Posterior cingulate gyrus (tissue), 11 donors: Measurements from ENCODE around the gene TBX20.
A peak's percentile ranks its signal among the peaks of the same experiment; 100 is the strongest.
"Not testable (repeated sequence)": the region's sequence is repeated elsewhere in the genome, so short reads cannot be mapped to it uniquely, and the experiment has no call there.

Experiments
- DNase-seq, 10 donors: peaks; one replicate each; pipeline versions ENCODE4 v3.0.0 to v3.0.0-alpha.2; 2020 to 2021; ENCODE audit warnings: mixed read lengths in 3 of 10
- intact Hi-C: fragments of 100-400 bp; cut with DNase I; formaldehyde crosslinking; loops from one replicate; pipeline ENCODE4 v1.15.1; 2023

Gene TBX20

GRCh38 chr7:35256256-35257175, 2.6 kb upstream of the TBX20 start:
- no peak for DNase-seq
- intact Hi-C loops = no loop called here

GRCh38 chr7:35255443-35256255, 1.7 kb upstream of the TBX20 start:
- no peak for DNase-seq
- intact Hi-C loops = no loop called here

GRCh38 chr7:35254496-35255442, 869 bp upstream of the TBX20 start:
- peak in 1 of 10 donors; percentile 27 for DNase-seq
- intact Hi-C loops = no loop called here

GRCh38 chr7:35253460-35253709, 515 bp downstream of the TBX20 start:
- intact Hi-C loops = no loop called here
- DNase-seq = peak in 2 of 10 donors; percentile 24 to 35

DNA sequence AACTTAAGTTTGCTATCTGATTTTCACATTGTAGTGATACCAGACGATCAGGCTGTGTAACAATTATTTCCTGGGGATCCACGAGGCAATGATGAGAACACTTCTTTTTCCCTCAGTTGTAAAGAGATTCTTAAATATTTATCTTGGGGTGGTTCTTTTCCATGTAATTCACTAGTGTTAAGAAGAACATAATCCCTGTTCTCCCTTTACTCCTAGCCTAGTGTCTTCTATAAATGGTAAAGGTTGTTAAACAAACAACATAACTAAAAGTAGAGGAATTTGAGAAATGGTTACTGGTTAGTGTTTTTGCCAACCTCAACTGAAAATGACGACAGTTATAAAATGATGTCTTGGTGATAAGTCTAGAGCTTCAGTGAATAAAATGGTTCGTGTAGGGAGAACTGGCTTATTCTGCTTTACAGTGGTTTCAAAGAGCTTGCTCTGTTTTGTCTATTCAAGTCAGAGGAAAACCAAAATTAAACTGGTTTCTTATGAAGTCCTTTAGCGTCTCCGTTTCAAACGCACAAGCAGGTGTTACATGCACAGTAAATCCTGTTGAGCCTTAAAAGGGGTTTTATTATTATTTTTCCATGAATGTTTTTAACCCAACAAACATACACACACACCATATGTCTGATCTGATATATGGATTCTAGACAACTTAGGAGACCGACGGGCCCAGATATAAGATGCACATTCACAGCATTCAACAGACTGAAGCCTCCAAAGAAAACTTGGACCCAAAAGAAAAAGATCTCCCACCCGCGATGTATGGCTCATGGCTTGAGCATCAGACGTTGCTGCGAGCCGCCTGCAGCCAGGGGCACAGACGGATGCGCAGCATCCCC, 1.1 kb downstream of the TBX20 start:
- intact Hi-C loops = no loop called here
- no peak for DNase-seq

DNA sequence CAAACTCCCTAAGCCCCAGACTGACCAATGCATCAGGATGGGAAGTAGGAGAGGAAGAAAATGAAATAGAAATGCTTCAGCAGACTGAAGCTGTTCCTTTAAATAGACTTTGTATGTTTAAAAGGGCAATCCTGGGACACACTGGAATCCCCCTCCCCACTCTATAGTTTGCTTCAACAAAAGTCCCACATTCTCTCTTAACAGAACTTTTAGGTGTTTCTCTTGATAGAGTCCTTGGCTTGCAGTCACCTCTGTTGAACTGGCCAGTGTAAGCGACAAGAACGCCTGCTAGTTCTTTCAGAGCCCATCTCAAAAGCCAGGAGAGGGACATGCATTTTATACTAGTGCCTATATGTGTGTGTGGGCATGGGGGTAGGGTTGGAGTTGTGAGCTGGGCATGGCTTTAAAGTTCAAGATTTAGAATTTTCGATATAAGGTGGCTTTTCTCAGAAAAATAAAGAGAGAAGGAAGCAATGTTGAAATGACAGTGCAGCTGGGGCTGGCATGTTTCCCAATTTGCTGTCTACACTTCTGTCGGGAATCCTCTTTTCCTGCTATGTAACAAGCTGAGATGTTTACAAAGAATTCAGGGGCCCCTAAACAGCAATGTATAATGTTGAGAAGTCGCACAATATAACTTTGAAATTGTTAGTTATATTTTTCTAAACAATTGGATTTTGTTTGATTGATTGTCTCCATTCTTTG, 2.1 kb downstream of the TBX20 start:
- intact Hi-C loops = no loop called here
- no peak for DNase-seq

DNA sequence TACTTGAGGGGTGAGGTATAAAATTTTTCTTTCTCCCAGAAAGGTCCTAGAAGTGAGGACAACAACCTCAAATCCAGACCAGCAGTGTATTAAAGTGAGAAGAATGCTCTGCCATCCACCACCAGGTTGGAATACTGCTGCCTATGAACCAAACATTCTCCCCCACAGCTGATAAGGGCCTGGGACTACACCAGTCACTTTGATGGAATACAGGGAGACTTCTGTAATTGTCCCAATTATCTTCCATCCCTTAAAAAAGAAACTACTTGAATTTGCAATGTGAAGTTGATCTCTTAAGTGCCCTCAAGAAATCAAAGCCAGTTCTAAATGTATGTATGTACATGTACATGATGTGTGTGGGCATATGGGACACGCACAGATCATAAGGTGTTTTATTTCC, 3.0 kb downstream of the TBX20 start:
- no peak for DNase-seq
- intact Hi-C loops = no loop called here

GRCh38 chr7:35250452-35250851, 3.4 kb downstream of the TBX20 start:
- intact Hi-C loops = no loop called here
- DNase-seq = no peak

DNA sequence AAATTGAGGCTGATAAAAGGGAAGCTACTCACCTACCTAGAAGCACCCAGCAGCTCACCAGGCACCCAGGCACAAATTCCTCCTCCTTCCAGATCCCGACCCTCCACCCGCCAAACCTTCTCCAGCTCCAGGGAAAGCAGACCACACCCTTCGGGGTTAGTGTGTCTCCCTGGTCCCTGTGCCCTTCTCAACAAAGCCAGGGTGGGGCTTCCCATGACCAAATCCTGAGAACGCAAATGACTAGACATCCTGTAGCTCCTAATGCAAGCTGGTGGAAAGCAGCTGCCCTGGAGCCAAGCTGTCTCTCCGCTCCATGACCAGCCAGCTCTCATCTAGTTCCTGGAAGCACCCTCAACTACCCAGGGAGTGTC, 4.4 kb downstream of the TBX20 start:
- intact Hi-C loops = no loop called here
- peak in 1 of 10 donors; percentile 35 for DNase-seq

- intact Hi-C loops = no loop called here
- peak in 1 of 10 donors; percentile 67 for DNase-seq
Observed at GRCh38 chr7:35248576-35249536, 5.0 kb downstream of the TBX20 start.

- intact Hi-C loops = no loop called here
- DNase-seq = no peak
Observed at GRCh38 chr7:35246819-35247218, 7.1 kb downstream of the TBX20 start.

DNA sequence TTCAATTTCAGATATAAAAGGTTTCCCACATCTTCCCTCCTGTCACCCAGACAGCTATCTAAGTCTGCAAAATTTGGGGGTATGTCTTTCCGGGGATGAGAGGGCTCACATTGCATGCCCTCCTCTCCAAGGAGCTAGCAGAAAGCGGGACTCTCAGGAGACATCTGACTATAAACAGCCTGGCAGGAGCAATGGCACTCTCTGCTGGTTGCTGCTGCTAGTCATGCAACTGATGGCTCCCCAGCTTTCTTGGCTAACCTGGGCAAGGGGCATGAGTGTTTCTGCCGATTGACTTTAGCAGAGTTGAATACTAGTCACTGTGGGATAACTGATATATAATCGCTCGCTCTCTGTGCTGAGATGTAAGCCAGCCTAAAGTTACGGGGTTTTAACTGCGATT, 12.0 kb downstream of the TBX20 start:
- DNase-seq = peak in 1 of 10 donors; percentile 11

GRCh38 chr7:35241436-35241835, 12.5 kb downstream of the TBX20 start:
- intact Hi-C loops = no loop called here
- DNase-seq = no peak

More for the DNA sequence above, 12.0 kb downstream of the TBX20 start:
- intact Hi-C loops = no loop called here

DNA sequence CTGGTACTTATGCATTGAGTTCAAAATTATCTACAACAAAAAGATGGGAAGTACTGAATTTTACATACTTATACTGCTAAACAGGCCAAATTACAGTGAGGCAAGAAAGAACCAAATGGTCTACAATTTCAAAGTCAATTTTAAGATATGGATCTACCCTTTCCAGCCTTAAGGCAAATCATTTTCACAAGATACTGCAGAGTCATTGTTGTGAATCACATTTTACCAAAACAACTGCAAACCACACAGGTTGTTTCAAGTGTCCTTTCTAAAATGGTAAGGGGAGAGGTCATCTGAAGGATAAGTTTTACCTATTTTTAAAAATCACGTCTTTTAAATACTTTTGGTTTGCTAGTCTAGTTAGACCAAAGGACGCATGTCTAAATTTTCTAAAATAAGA, 12.9 kb downstream of the TBX20 start:
- DNase-seq, intact Hi-C loops: not testable (repeated sequence)

GRCh38 chr7:35238456-35238855, 15.4 kb downstream of the TBX20 start:
- DNase-seq, intact Hi-C loops: not testable (repeated sequence)

GRCh38 chr7:35232994-35233393, 20.9 kb downstream of the TBX20 start:
- no peak for DNase-seq
- intact Hi-C loops = no loop called here

GRCh38 chr7:35231221-35231620, 22.7 kb downstream of the TBX20 start:
- intact Hi-C loops, DNase-seq: not testable (repeated sequence)
